Neuronal stem cell (in vitro differentiated cells): ENCODE results near the gene FZD2.

Experiments used
- DNase-seq: peaks from one replicate; pipeline ENCODE4 v3.0.0-alpha.2; 2013; ENCODE audit warnings: low spot score
- H2AFZ ChIP-seq: one replicate; pipeline ENCODE4 v1.6.1; 2013; ENCODE audit warnings: mild to moderate bottlenecking, low read length, inconsistent platforms
- H2AK5ac ChIP-seq: 2 replicates; pipeline ENCODE4 v1.6.1; 2013; ENCODE audit warnings: low read depth, mild to moderate bottlenecking, inconsistent platforms, low read length, moderate library complexity, mixed read lengths
- H2BK120ac ChIP-seq: 2 replicates; pipeline ENCODE4 v1.6.1; 2013; ENCODE audit warnings: low read depth, mild to moderate bottlenecking, inconsistent platforms, low read length, moderate library complexity, mixed read lengths
- H2BK12ac ChIP-seq: one replicate; pipeline ENCODE4 v1.6.1; 2013; ENCODE audit warnings: low read length, inconsistent platforms
- H2BK15ac ChIP-seq: 2 replicates; pipeline ENCODE4 v1.6.1; 2013; ENCODE audit warnings: mild to moderate bottlenecking, low read length, inconsistent platforms, mixed read lengths
- H2BK5ac ChIP-seq: one replicate; pipeline ENCODE4 v1.6.1; 2013; ENCODE audit warnings: inconsistent platforms, mild to moderate bottlenecking, low read length, moderate library complexity
- H3K14ac ChIP-seq: one replicate; pipeline ENCODE4 v1.6.1; 2013; ENCODE audit warnings: low read length, inconsistent platforms
- H3K18ac ChIP-seq: 2 replicates; pipeline ENCODE4 v1.6.1; 2013; ENCODE audit warnings: low read length, inconsistent platforms
- H3K23ac ChIP-seq: 2 replicates; pipeline ENCODE4 v1.6.1; 2013; ENCODE audit warnings: low read depth, mild to moderate bottlenecking, mixed read lengths, low read length, inconsistent platforms; ENCODE audit not compliant: poor library complexity
- H3K27ac ChIP-seq: replicated peaks from 3 replicates; pipeline ENCODE4 v1.5.1; 2013; ENCODE audit warnings: low read length, inconsistent platforms
- H3K27me3 ChIP-seq, 3 experiments: 2 replicates each; pipeline ENCODE4 v1.6.1; 2013; ENCODE audit warnings: low read length in 3 of 3, mild to moderate bottlenecking in 2 of 3, inconsistent platforms in 1 of 3, low read depth in 1 of 3, mixed read lengths in 1 of 3, moderate library complexity in 1 of 3; ENCODE audit not compliant: control insufficient read depth in 3 of 3, insufficient read depth in 3 of 3
- H3K36me3 ChIP-seq, 2 donors: replicated peaks in 1 of 2; 2 replicates each; pipeline ENCODE4 v1.6.1; 2013; ENCODE audit warnings: low read length in 2 of 2; ENCODE audit not compliant: control insufficient read depth in 2 of 2, insufficient read depth in 2 of 2
- H3K4ac ChIP-seq: 2 replicates; pipeline ENCODE4 v1.6.1; 2013; ENCODE audit warnings: inconsistent platforms, mild to moderate bottlenecking, low read length, moderate library complexity
- H3K4me1 ChIP-seq, 2 donors: 1 replicate in 1 of 2; 2 replicates in 1 of 2; pipeline ENCODE4 v1.6.1; 2013; ENCODE audit warnings: low read length in 2 of 2, low read depth in 1 of 2; ENCODE audit not compliant: control insufficient read depth in 2 of 2, insufficient read depth in 1 of 2
- H3K4me2 ChIP-seq: one replicate; pipeline ENCODE4 v1.6.1; 2013; ENCODE audit warnings: mild to moderate bottlenecking, low read length, inconsistent platforms; ENCODE audit not compliant: insufficient read depth, poor library complexity, severe bottlenecking
- H3K4me3 ChIP-seq, 2 donors: 2 replicates each; pipeline ENCODE4 v1.5.1; 2013; ENCODE audit warnings: low read length in 2 of 2, mild to moderate bottlenecking in 2 of 2, inconsistent platforms in 1 of 2, moderate library complexity in 1 of 2
- H3K79me1 ChIP-seq: one replicate; pipeline ENCODE4 v1.6.1; 2013; ENCODE audit warnings: low read depth, mild to moderate bottlenecking, inconsistent platforms, low read length, moderate library complexity
- H3K9ac ChIP-seq: one replicate; pipeline ENCODE4 v1.6.1; 2013; ENCODE audit warnings: mild to moderate bottlenecking, low read depth, low read length, inconsistent platforms; ENCODE audit not compliant: poor library complexity
- H3K9me3 ChIP-seq, 2 donors: replicated peaks in 1 of 2; 2 replicates each; pipeline versions ENCODE3 to v1.6.1; 2013; ENCODE audit warnings: low read length in 2 of 2, mild to moderate bottlenecking in 2 of 2, inconsistent platforms in 1 of 2, low read depth in 1 of 2, mixed read lengths in 1 of 2, moderate library complexity in 1 of 2; ENCODE audit not compliant: control insufficient read depth in 2 of 2, insufficient read depth in 1 of 2
- H4K8ac ChIP-seq: one replicate; pipeline ENCODE4 v1.6.1; 2013; ENCODE audit warnings: low read depth, mild to moderate bottlenecking, inconsistent platforms, low read length, moderate library complexity
- H4K91ac ChIP-seq: one replicate; pipeline ENCODE4 v1.6.1; 2013; ENCODE audit warnings: low read length, low read depth, mild to moderate bottlenecking, inconsistent platforms; ENCODE audit not compliant: poor library complexity
- WGBS, 2 donors: extraction: QIAGEN DNeasy Blood & Tissue Kit; methylation state at CpG; one replicate each; pipeline ENCODE4 v1.1.7; 2013; ENCODE audit warnings: missing lambda C conversion rate in 2 of 2, mixed read lengths in 1 of 2; ENCODE audit not compliant: insufficient read length in 2 of 2, insufficient replicate concordance in 1 of 2; ENCODE audit errors: extremely low coverage in 2 of 2; 5-methylcytosine and 5-hydroxymethylcytosine counted together

The FZD2 gene

GRCh38 chr17:44607836-44608690, 50.8 kb downstream of the FZD2 start:
- peak overlapping the region; percentile 97 for H3K18ac ChIP-seq
- H2AFZ ChIP-seq: peak overlapping the region; percentile 87
- H3K4ac ChIP-seq: no peak overlapping the region
- H3K14ac ChIP-seq: peak overlapping the region; percentile 11
- peak overlapping the region; percentile 11 for H2BK12ac ChIP-seq
- H3K23ac ChIP-seq: peak overlapping the region; percentile 7
- no peak overlapping the region for H3K4me2 ChIP-seq
- no peak overlapping the region for H3K27ac ChIP-seq
- H2BK120ac ChIP-seq: no peak overlapping the region
- WGBS, 2 donors: no CpG with 5 or more reads among the region's 10 CpGs
- H3K9me3 ChIP-seq: peaks cover 1 to 4% of the 10 kb centered on the region in 2 donors
- H3K4me1 ChIP-seq: peaks cover 7 to 19% of the 10 kb centered on the region in 2 donors
- H3K27me3 ChIP-seq: peaks cover 0 to 10% (median 0%) of the 10 kb centered on the region in 3 experiments
- peak overlapping the region; percentile 30 for H2AK5ac ChIP-seq
- no peak overlapping the region for H4K91ac ChIP-seq
- H2BK15ac ChIP-seq: peak overlapping the region; percentile 42
- H2BK5ac ChIP-seq: peak overlapping the region; percentile 8
- H3K9ac ChIP-seq: no peak overlapping the region
- H4K8ac ChIP-seq: no peak overlapping the region
- H3K4me3 ChIP-seq: no peak overlapping the region
- no peaks in the 10 kb centered on the region for H3K36me3 ChIP-seq
- H3K79me1 ChIP-seq: no peaks in the 10 kb centered on the region
- DNase-seq: no peak

DNA sequence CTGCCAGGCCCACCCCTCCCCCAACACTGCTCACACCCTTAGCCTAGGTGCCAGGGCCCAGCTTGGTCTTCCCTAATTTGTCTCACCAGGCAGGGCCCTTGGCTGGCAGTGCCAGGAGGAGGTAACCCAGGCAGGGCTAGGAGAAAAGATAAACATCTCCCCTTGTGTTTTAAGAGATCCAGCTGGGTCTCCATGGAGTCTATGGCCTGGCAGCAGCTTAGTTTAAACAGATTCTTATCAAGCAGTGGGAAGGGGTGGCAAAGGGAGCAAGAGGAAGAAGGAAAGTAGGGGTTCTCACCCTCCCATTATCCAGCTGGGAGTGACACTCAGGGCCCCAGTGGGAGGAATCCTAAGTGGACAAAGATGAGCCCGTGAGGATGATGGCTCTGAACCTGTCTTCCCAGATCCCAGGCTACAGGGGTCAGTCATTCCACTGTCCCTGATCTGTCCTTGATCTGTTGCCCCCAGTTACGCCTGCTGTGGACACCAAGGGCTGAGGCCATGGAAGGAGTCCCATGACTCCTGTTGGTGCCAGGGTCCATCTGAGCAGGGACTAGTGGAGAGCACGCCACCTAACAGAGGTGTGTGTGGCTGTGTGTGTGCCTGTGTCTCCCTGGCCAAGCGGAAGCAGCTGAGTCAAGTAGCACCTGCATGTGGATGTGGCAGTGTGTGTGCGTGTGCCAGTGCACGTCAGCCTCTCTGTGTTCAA, 51.6 kb downstream of the FZD2 start:
- H3K36me3 ChIP-seq: no peaks in the 10 kb centered on the region
- no peak overlapping the region for H2BK120ac ChIP-seq
- no peak overlapping the region for H3K4me3 ChIP-seq
- H3K23ac ChIP-seq: no peak overlapping the region
- peak overlapping the region; percentile 84 for H2BK12ac ChIP-seq
- no peaks in the 10 kb centered on the region for H3K79me1 ChIP-seq
- WGBS, 2 donors: no CpG with 5 or more reads among the region's 6 CpGs
- H3K9me3 ChIP-seq: peaks cover 1 to 4% of the 10 kb centered on the region in 2 donors
- H4K8ac ChIP-seq: no peak overlapping the region
- no peak overlapping the region for H3K4ac ChIP-seq
- no peak for DNase-seq
- peak overlapping the region; percentile 42 for H2BK15ac ChIP-seq
- peak overlapping the region; percentile 87 for H2AFZ ChIP-seq
- H3K4me1 ChIP-seq: peaks cover 7 to 19% of the 10 kb centered on the region in 2 donors
- peak overlapping the region; percentile 8 for H2BK5ac ChIP-seq
- no peak overlapping the region for H3K27ac ChIP-seq
- peaks cover 0 to 10% (median 0%) of the 10 kb centered on the region in 3 experiments for H3K27me3 ChIP-seq
- peak overlapping the region; percentile 27 for H3K9ac ChIP-seq
- peak overlapping the region; percentile 30 for H2AK5ac ChIP-seq
- H4K91ac ChIP-seq: peak overlapping the region; percentile 5
- H3K4me2 ChIP-seq: no peak overlapping the region
- H3K14ac ChIP-seq: no peak overlapping the region
- peak overlapping the region; percentile 97 for H3K18ac ChIP-seq

GRCh38 chr17:44610331-44610730, 53.0 kb downstream of the FZD2 start:
- H4K8ac ChIP-seq: no peak overlapping the region
- H4K91ac ChIP-seq: no peak overlapping the region
- no peak overlapping the region for H3K23ac ChIP-seq
- H3K14ac ChIP-seq: no peak overlapping the region
- peaks cover 7 to 17% of the 10 kb centered on the region in 2 donors for H3K4me1 ChIP-seq
- no peak overlapping the region for H3K4me3 ChIP-seq
- DNase-seq: no peak
- peaks cover 0 to 10% (median 0%) of the 10 kb centered on the region in 3 experiments for H3K27me3 ChIP-seq
- H2AK5ac ChIP-seq: no peak overlapping the region
- no peak overlapping the region for H2AFZ ChIP-seq
- no peak overlapping the region for H2BK15ac ChIP-seq
- WGBS, 2 donors: no CpG with 5 or more reads among the region's 4 CpGs
- no peak overlapping the region for H2BK5ac ChIP-seq
- no peak overlapping the region for H3K9ac ChIP-seq
- no peaks in the 10 kb centered on the region for H3K79me1 ChIP-seq
- H3K36me3 ChIP-seq: no peaks in the 10 kb centered on the region
- no peak overlapping the region for H2BK120ac ChIP-seq
- H3K4ac ChIP-seq: no peak overlapping the region
- no peak overlapping the region for H3K27ac ChIP-seq
- H2BK12ac ChIP-seq: no peak overlapping the region
- H3K9me3 ChIP-seq: peaks cover 1 to 4% of the 10 kb centered on the region in 2 donors
- H3K4me2 ChIP-seq: no peak overlapping the region
- peak overlapping the region; percentile 58 for H3K18ac ChIP-seq
